Loucy (cell line): ENCODE measurements around the gene SLC38A3.

Source experiments
- H2AFZ ChIP-seq: fragments of 200-600 bp; sonication (generic); 2 replicates; pipeline ENCODE4 v1.6.0; 2016; ENCODE audit warnings: antibody characterized with exemption, mild to moderate bottlenecking, low read length, moderate library complexity
- H3F3A ChIP-seq: fragments of 200-600 bp; 2 replicates; pipeline ENCODE4 v1.6.0; 2016; ENCODE audit warnings: antibody characterized with exemption, low read depth, mild to moderate bottlenecking
- H3K27me3 ChIP-seq: fragments of 200-600 bp; sonication (generic); 2 replicates; pipeline ENCODE4 v1.6.1; 2014; ENCODE audit warnings: low read length, mild to moderate bottlenecking; ENCODE audit not compliant: insufficient read depth, poor library complexity, severe bottlenecking
- H3K36me3 ChIP-seq: fragments of 200-600 bp; sonication (generic); 2 replicates; pipeline ENCODE4 v1.6.1; 2016; ENCODE audit warnings: low read length; ENCODE audit not compliant: insufficient read depth
- H3K4me1 ChIP-seq: fragments of 200-600 bp; sonication (generic); 2 replicates; pipeline ENCODE4 v1.5.1; 2014; ENCODE audit warnings: low read length, mild to moderate bottlenecking; ENCODE audit not compliant: insufficient read depth, poor library complexity, severe bottlenecking
- H3K4me2 ChIP-seq: fragments of 200-600 bp; sonication (generic); 2 replicates; pipeline ENCODE4 v1.6.0; 2014; ENCODE audit warnings: antibody characterized with exemption, low read length, low read depth, mild to moderate bottlenecking; ENCODE audit not compliant: poor library complexity, severe bottlenecking
- H3K4me3 ChIP-seq: fragments of 200-600 bp; sonication (generic); 2 replicates; pipeline ENCODE4 v1.5.1; 2014; ENCODE audit warnings: low read length, mild to moderate bottlenecking, mixed read lengths; ENCODE audit not compliant: poor library complexity, severe bottlenecking
- H3K79me2 ChIP-seq: fragments of 200-600 bp; sonication (generic); 2 replicates; pipeline ENCODE4 v1.6.1; 2014; ENCODE audit warnings: low read length; ENCODE audit not compliant: insufficient read depth
- H3K9ac ChIP-seq: fragments of 200-600 bp; sonication (generic); 2 replicates; pipeline ENCODE4 v1.6.0; 2014; ENCODE audit warnings: mild to moderate bottlenecking, low read depth, low read length, moderate library complexity; ENCODE audit not compliant: poor library complexity, severe bottlenecking
- H3K9me2 ChIP-seq: fragments of 200-600 bp; sonication (generic); replicated peaks from 2 replicates; pipeline ENCODE4 v1.6.1; 2016; ENCODE audit warnings: low read depth, low read length, mixed read lengths
- H3K9me3 ChIP-seq: fragments of 200-600 bp; sonication (generic); 2 replicates; pipeline ENCODE4 v1.6.1; 2014; ENCODE audit warnings: mild to moderate bottlenecking, antibody characterized with exemption, low read length, low read depth; ENCODE audit not compliant: insufficient read depth
- H4K20me1 ChIP-seq: fragments of 200-600 bp; sonication (generic); 2 replicates; pipeline ENCODE4 v1.6.0; 2014; ENCODE audit warnings: antibody characterized with exemption, low read length, mild to moderate bottlenecking; ENCODE audit not compliant: insufficient read depth, poor library complexity, severe bottlenecking
- EZH2phosphoT487 ChIP-seq: fragments of 200-600 bp; IDR thresholded peaks from 2 replicates; pipeline ENCODE4 v1.6.1; 2018; ENCODE audit warnings: antibody characterized with exemption, mild to moderate bottlenecking, moderate library complexity, borderline replicate concordance
- TF ChIP-seq, protein P1 (sequence below): fragments of 200-600 bp; sonication (generic); conservative IDR thresholded peaks from 2 replicates; pipeline ENCODE4 v1.5.1; 2014; ENCODE audit warnings: mild to moderate bottlenecking, antibody characterized with exemption, low read length

The SLC38A3 gene

DNA sequence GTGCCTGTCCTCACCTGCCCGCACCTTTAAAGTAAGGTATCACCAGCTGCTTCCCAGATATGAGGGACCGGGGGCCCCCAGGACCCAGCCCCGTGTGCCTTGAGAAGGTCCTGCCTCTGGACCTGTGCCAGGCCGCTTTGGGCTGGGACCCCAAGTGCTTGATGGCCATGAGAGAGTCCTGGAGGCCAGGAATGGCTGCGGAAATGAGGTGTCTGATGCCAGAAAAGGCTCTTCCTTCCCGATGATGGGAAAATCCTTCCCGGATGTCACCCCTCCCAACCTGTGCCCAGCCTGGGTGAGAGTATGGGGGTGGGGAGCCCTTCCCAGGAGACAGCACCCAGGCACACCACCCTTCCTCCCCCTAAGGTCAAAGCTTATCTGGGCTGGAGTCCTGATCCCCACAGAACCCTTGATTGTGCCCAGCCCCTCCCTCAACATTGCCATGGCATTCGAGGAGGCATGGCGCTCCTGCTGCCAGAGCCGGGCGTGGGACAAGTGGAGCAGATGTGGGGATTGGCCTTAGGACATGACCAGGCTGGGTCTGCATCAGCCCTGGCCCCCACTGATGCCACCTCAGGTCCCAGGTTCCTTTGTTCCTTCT, 35.7 kb upstream of the SLC38A3 start:
- H3K9ac ChIP-seq: no peak overlapping the region
- no peak overlapping the region for H3K4me3 ChIP-seq
- no peaks in the 10 kb centered on the region for H3K9me3 ChIP-seq
- no peaks in the 10 kb centered on the region for H3K36me3 ChIP-seq
- H2AFZ ChIP-seq: no peak overlapping the region
- peaks cover 7% of the 10 kb centered on the region for H3K4me1 ChIP-seq
- no peak overlapping the region for H3K4me2 ChIP-seq
- H4K20me1 ChIP-seq: no peaks in the 10 kb centered on the region
- no peaks in the 10 kb centered on the region for H3K27me3 ChIP-seq
- H3F3A ChIP-seq: no peaks in the 10 kb centered on the region
- no peak for TF ChIP-seq EZH2phosphoT487
- TF ChIP-seq, protein P1, sequence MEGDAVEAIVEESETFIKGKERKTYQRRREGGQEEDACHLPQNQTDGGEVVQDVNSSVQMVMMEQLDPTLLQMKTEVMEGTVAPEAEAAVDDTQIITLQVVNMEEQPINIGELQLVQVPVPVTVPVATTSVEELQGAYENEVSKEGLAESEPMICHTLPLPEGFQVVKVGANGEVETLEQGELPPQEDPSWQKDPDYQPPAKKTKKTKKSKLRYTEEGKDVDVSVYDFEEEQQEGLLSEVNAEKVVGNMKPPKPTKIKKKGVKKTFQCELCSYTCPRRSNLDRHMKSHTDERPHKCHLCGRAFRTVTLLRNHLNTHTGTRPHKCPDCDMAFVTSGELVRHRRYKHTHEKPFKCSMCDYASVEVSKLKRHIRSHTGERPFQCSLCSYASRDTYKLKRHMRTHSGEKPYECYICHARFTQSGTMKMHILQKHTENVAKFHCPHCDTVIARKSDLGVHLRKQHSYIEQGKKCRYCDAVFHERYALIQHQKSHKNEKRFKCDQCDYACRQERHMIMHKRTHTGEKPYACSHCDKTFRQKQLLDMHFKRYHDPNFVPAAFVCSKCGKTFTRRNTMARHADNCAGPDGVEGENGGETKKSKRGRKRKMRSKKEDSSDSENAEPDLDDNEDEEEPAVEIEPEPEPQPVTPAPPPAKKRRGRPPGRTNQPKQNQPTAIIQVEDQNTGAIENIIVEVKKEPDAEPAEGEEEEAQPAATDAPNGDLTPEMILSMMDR: no peak
- H3K79me2 ChIP-seq: no peaks in the 10 kb centered on the region
- no peaks in the 10 kb centered on the region for H3K9me2 ChIP-seq

DNA sequence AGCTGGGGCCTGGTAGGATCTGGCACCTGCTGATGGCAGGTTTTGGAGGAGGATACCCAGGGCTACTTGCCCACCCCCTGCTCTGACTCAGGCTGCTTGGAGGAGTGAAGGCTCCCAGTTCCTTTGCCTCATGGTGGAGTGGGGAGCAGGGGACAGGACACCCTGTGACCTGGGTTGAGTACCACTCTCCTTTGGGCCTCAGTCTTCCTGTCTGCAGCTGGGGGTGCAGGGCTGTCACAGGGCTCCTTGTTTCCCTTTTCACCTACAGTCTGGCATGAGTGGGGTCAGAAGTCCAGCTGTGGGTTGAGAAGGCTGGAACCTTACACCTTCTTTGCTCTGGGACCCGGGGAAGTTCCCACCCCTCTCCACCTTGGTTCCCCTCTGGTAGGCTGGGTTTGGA, 35.2 kb upstream of the SLC38A3 start:
- no peaks in the 10 kb centered on the region for H4K20me1 ChIP-seq
- no peak overlapping the region for H2AFZ ChIP-seq
- no peaks in the 10 kb centered on the region for H3K79me2 ChIP-seq
- H3K9me2 ChIP-seq: no peaks in the 10 kb centered on the region
- no peak overlapping the region for H3K4me2 ChIP-seq
- no peaks in the 10 kb centered on the region for H3K27me3 ChIP-seq
- no peaks in the 10 kb centered on the region for H3K9me3 ChIP-seq
- H3K9ac ChIP-seq: no peak overlapping the region
- H3K4me1 ChIP-seq: peaks cover 5% of the 10 kb centered on the region
- H3F3A ChIP-seq: no peaks in the 10 kb centered on the region
- no peak overlapping the region for H3K4me3 ChIP-seq
- TF ChIP-seq, protein P1: no peak
- no peak for TF ChIP-seq EZH2phosphoT487
- no peaks in the 10 kb centered on the region for H3K36me3 ChIP-seq

DNA sequence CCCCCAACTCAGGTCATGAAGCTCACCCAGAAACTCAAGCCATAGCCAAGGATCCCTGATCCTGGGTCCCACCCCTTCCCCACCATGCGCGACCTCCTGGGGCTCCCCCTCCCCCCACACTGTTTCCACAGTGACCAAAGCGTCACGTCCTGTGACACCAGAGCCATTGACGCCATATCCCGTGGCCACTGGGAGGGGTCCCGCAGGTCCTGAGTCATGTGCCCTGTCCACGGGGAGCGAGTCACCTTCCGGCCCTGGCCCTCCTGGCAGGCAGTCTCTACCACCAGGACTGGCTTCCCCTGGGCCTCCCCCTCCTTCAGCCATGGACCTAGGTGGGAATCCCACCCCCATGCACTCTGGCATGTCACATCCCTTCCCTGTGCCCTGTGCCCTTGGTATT, 34.4 kb upstream of the SLC38A3 start:
- H3K79me2 ChIP-seq: no peaks in the 10 kb centered on the region
- no peaks in the 10 kb centered on the region for H3K9me2 ChIP-seq
- no peak overlapping the region for H2AFZ ChIP-seq
- H4K20me1 ChIP-seq: no peaks in the 10 kb centered on the region
- H3K9ac ChIP-seq: no peak overlapping the region
- no peak overlapping the region for H3K4me3 ChIP-seq
- TF ChIP-seq EZH2phosphoT487: no peak
- TF ChIP-seq, protein P1: no peak
- no peaks in the 10 kb centered on the region for H3F3A ChIP-seq
- no peaks in the 10 kb centered on the region for H3K9me3 ChIP-seq
- H3K27me3 ChIP-seq: no peaks in the 10 kb centered on the region
- H3K36me3 ChIP-seq: no peaks in the 10 kb centered on the region
- H3K4me1 ChIP-seq: peaks cover 5% of the 10 kb centered on the region
- no peak overlapping the region for H3K4me2 ChIP-seq
